NCI-H2196 treated with DMSO at 0.1 percent for 48 hours (cell line): ENCODE data around the gene SUMO1.
"Not testable (repeated sequence)": the region's sequence is repeated elsewhere in the genome, so short reads cannot be mapped to it uniquely, and the experiment has no call there.

Experiments used
- DNase-seq: peaks from one replicate; lab custom pipeline; 2025; ENCODE audit not compliant: unreplicated experiment; lab: John Stamatoyannopoulos, UW

Gene SUMO1

DNA sequence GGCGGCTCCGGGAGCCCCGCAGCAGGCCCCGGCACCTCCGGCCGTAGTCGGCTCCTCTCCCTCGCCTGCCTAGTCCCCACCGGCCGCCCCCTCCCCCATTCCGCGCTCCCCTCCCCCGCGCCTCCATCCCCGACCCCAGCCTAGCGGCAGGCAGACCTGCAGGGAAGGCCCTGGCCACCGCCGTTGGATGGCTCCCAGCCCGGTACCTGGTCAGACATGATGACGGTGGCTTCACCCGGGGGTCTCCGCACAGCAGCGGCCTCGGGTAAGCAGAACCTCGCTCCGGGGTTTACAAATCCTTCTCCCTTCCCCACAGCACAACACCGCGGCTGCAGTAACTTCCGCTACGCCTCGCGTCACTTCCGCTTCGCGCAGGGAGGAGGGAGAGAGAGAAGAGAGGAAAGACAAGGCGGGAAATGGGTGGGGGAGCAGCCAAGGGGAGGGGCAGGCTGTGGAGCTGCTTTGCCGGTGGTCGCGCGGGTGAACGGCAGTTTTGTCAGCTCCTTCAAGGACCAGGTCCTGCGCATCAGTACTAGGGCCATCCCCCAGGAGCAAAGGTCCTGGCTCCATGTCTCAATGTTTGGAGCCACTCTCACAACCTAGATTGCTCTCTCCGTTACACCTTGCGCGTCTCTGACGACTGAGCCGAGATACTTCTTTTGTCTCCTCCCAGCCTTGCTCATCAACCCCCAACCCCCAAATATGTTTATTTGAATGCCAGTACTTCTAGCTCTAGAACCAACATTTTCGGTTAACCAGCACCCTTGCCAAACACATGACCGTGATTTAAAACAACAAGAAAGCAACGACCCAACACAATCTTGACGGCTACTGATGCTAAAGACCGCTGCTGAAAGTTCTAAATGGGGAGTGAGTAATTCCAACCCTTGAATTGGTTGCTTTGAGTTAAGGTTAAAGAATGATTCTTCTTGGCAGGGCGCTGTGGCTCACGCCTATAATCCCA lies at the start of gene SUMO1:
Gene SUMO1 (minus strand): TSS at position 364 of the 964 bp plus-strand sequence. CDS start 146 bp downstream, at position 218.
- DNase-seq, result peak; percentile 73

DNA sequence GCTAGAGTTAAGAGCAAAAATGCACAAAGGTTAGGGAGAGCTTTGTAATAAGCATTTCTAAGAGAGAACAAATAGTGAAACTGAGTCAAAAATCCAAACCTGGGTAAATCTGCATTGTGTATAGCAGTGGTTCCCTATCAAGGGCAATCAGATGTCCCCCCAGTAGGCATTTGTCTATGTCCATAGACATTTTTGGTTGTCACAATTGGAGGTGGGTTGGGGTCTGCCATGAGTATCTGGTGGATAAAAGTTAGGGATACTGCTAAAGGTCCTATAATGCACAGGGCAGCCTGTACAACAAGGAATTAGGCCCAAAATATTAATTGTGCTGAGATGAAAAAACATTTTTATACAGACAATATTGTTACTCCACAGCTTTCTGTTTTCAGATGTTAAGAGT lies 48.2 kb upstream of the SUMO1 start:
- no peak for DNase-seq

- DNase-seq, result peak; percentile 64
Measured at GRCh38 chr2:202278944-202279343, 40.5 kb upstream of the SUMO1 start.

DNA sequence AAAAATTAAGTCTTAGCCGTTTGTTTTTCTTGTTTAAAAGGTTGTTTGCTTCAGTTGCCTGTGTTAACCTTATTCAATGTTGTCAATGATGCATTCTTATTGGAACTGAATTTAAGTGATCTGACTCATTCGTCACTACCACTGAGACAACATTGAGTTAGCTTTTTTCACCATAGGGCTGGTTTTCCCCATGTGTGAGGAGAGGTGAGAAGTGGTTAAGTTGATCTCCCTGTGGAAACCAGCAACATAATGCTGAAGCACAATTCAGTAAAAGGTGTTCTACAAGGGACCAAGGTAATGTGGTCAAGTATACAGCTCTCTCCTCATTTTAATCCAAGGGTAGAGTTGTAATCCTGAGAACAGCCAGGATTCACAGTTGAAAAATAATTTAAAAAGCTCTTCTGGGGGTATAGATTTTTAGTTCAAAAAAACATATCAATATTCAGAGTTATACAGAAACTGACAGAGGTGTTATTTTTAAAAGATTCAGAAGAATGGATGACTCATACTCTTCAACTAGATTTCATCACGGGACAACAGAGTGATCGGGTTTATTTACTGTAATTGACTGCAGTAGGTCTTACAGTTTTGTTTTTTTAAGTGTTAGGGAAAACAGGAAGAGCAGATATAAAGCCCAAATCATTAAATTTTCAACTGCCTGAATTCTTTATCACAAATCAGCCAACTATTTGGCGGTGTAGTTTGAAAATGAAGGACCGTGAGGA lies 39.8 kb upstream of the SUMO1 start:
- peak; percentile 16 for DNase-seq

- DNase-seq, result not testable (repeated sequence)
Measured at GRCh38 chr2:202276078-202276720, 37.8 kb upstream of the SUMO1 start.

DNA sequence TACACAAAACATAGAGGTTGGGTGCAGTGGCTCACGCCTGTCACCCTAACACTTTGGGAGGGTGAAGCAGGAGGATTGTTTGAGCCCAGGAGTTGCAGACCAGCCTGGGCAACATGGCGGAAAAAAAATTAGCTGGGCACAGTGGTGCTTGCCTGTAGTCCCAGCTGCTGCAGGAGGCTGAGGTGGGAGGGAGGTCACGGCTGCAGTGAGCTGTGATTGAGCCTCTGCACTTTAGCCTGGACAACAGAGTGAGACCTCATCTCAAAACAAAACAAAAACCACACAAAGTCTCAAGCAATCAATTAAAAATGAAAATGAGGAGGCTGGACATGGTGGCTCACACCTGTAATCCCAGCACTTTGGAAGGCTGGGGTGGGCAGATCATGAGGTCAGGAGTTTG lies 32.1 kb upstream of the SUMO1 start:
- no peak for DNase-seq

DNA sequence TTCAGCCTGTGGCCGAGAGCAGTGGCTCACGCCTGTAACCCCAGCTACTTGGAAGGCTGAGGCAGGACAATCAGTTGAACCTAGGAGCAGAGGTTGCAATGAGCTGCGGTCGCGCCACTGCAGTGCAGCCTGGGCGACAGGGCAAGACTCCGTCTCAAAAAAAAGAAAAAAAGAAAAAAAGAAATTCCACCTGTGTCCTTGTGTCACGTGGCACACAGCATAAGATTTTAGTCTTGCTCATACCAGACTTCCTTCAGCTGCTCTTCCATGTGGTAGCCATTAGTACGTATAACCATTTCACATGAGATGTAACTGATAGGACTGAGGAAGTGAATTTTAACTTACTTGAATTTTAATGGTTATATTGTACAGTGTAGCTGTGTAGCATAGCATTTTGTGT lies 31.2 kb upstream of the SUMO1 start:
- no peak for DNase-seq

DNA sequence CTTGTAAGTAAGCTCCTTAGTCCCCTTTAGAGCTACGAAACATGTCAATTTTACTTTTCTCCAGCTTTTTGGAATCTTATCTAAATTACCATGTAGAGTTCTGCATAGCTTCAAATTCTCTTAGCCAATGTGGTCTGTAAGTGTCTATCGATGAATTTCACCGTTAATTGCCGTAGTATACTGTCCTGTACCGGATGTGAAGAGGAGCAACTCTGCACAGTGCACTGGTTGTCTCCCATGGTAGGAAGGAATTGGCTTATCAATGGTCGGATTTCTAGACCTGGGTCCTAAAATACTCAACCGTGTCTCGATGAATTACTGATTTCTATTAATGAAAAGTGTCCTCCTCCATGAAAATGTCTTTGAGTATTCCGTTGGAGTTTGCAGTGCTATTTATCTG lies 29.1 kb upstream of the SUMO1 start:
- no peak for DNase-seq

- DNase-seq, result peak; percentile 85
Measured at GRCh38 chr2:202265467-202266277, 27.3 kb upstream of the SUMO1 start, which contains the start of gene NOP58. TSS of gene NOP58 (plus strand) at chr2:202265763. CDS start at chr2:202265942, 179 bp downstream.

GRCh38 chr2:202261531-202261930 lies 23.1 kb upstream of the SUMO1 start:
- no peak for DNase-seq

GRCh38 chr2:202251494-202251893 lies 13.1 kb upstream of the SUMO1 start:
- no peak for DNase-seq

DNA sequence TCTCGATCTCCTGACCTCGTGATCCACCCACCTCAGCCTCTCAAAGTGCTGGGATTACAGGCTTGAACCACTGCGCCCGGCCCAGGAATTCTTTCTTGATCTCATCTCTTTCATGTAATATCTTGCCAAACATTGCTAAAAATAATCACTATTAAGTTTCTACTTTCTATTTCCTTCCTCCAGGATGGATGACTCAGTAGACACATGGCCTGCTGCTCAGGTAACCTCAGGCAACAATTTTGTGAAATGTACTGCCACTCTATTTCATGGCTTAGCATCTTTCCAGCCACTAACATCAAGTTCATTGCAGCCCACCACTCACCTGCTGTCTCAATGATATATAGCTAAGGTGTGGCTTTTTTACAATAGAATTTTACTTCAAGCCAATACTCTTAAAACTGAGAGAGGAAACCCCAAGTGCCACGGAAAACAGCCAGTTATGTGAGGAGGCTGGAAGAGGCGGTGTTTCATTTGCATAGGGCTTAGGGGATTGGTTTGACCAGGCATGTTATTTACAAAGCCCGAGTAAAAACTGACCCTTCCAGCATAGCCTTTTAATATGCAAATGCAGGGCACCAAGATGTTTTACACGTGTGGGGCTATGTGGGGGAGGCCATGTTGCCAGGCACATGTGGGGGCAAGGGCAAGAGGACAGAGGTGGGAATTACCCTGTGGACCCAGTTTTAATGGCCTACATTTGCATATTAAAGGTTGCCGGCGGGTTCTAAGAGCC lies 11.3 kb upstream of the SUMO1 start:
- no peak for DNase-seq

DNA sequence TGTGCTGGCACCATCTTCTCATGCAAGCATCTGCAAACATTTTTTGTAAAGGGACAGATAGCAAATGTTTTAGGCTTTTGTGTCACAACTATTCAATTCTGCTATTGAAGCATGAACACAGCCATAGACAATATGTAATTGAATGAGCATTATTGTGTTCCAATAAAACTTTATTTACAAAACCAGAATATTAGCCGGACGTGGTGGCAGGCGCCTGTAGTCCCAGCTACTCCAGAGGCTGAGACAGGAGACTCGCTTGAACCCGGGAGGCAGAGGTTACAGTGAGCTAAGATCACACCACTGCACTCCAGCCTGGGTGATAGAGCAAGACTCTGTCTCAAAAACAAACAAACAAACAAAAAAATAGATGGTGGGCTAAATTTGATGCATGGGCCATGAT lies 9.3 kb upstream of the SUMO1 start:
- not testable (repeated sequence) for DNase-seq

DNA sequence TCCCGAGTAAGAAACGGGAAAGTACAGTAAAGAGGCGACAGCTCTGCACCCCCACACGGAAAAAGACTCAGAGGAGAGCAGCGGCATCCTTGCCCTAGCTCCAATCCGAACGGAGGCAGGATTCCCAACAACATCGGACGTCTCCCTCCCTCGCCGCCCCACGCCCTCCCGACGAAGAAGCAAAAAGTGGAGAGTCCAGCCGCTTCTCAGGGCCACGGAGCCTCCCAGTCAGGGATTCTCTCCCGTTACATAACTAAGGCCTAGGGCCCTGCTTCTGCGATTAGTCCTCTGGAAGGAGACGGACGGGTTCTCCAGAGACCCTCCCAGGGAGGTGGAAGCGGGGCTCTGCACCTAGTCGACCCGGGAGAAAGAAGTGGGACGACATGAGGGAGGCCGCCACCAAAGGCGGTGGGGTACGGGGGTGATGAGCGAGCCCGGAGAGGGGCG lies 587 bp downstream of the SUMO1 start:
- no peak for DNase-seq

DNA sequence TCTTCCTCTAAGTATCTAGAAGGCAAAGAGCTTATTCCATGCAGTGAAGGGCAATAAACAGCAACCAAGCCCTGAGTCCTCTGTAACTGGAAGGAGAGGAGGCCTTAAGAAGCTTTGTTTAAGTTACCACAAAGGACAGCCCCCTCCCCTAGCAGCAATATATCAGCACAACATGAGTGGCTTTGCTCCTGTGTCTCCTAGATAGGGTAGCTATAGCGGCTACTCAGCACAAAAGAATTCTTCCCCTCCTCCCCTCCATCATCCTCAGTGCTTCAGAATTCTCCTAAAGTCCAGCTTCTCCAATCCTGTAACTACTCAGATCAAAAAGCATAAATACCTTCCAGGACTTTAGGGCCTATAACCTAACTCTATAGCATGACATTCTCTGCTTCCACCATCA lies 16.5 kb downstream of the SUMO1 start:
- no peak for DNase-seq

GRCh38 chr2:202215179-202215578 lies 23.2 kb downstream of the SUMO1 start:
- no peak for DNase-seq

- DNase-seq, result no peak
Measured at GRCh38 chr2:202208526-202208925, 29.9 kb downstream of the SUMO1 start.

- DNase-seq, result no peak
Measured at GRCh38 chr2:202204855-202205254, 33.5 kb downstream of the SUMO1 start.

- no peak for DNase-seq
Measured at GRCh38 chr2:202203348-202203747, 35.0 kb downstream of the SUMO1 start.
